Measurements from ENCODE around the gene RAD18. TPM values are rescaled to one million over a fixed set of nuclear protein-coding genes. Genes with fewer than 3 reads are reported as not detected.

Gene RAD18
- total and polyA plus RNA-seq, 9 of the 15 experiments (the other 6 are each of a cell fraction or from before 2014, with no cell fraction given) = 19.2 to 49.4 (median 34.4) TPM

DNA sequence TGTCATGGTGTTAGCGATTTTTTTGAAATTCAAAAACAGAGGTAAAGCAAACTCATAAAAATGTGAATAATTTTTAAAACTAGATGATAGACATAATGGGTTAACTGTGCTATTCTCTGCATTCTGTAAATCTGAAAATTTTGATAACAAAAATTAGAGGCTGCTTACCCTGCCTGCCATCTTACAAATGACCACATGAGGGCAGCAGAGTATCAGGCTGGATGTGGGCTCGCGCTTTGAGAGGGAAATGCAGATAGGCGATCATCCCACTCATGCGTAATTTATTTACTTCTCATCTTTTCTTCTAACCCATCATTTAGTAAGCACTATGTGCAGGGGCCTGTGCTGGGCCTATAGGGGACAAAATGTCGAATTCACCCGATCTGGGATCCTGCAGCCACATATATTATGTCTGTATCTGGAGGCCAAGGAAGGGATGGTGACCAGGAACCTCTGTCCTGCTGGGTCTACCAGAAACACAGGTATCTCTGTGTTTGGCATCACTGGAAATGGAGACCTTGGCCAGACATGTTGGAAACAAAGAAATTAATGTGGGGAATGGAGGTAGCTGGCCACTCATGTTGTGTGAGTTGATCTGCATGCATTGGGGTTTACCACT, 7.8 kb upstream of the RAD18 start:
- under 1% methylated on average over 7 of the region's 7 CpGs for WGBS (ENCODE audit: insufficient coverage, low coverage, missing lambda C conversion rate)
- H3K4me1 ChIP-seq (replicated peaks in 1 of 2; ENCODE audit: control insufficient read depth in 2 of 2, insufficient read depth in 2 of 2, low read length in 2 of 2) = peaks cover 0 to 5% of the 10 kb centered on the region in 2 experiments; a peak in 1 of 5 replicates
- H3K27ac ChIP-seq (ENCODE audit: extremely low read depth, low read depth, low read length) = no peak overlapping the region
- no peaks in the 10 kb centered on the region for H4K20me1 ChIP-seq (replicated peaks; ENCODE audit: control insufficient read depth, insufficient read depth, low read length)
- intact Hi-C loops (cut with micrococcal nuclease) = loop anchor here (1.0 kb wide), 2 partner anchors 96 to 331 kb away; no protein-coding TSS in a partner anchor
- ChIA-PET CTCF (ENCODE audit: low intra/inter-chr PET ratio) (interaction anchor here (0.7 to 2.8 kb wide), 4 partner anchors 96 to 452 kb away, joined by 3 to 35 read pairs (median 14); no protein-coding TSS in a partner anchor), POLR2A (no interaction called here)
- in situ Hi-C loops (cut with MboI) = loop anchor here (5.0 to 10.0 kb wide), 3 partner anchors 96 to 524 kb away; no protein-coding TSS in a partner anchor
- H3K9ac ChIP-seq (ENCODE audit: insufficient read depth in 1 of 2, low read depth in 2 of 2, low read length in 2 of 2) = no peak overlapping the region
- FAIRE-seq (peak; percentile 94), DNase-seq (ENCODE audit: extremely low read depth in 1 of 4, low spot score in 3 of 4) (peak; percentile 76 to 82 (median 78)), ATAC-seq (peak; percentile 70)
- H3K4me2 ChIP-seq (ENCODE audit: insufficient read depth, low read length) = no peak overlapping the region
- H3K9me3 ChIP-seq (replicated peaks; ENCODE audit: control insufficient read depth, insufficient read depth, low read depth, low read length) = no peaks in the 10 kb centered on the region
- H3K79me2 ChIP-seq (ENCODE audit: control insufficient read depth, insufficient read depth, low read length) = no peaks in the 10 kb centered on the region
- BruUV-seq (replicated peaks) = no TSS peak
- no peaks in the 10 kb centered on the region for H3K36me3 ChIP-seq (ENCODE audit: control insufficient read depth, insufficient read depth, low read length)
- H3K9me1 ChIP-seq (ENCODE audit: control insufficient read depth, insufficient read depth, low read length) = no peaks in the 10 kb centered on the region
- H3K4me3 ChIP-seq = no peak overlapping the region
- no peak overlapping the region for H2AFZ ChIP-seq (ENCODE audit: low read depth, low read length)
- H3K27me3 ChIP-seq (ENCODE audit: control insufficient read depth in 2 of 2, insufficient read depth in 2 of 2, low read length in 2 of 2) = peaks cover 3 to 14% of the 10 kb centered on the region in 2 experiments; a peak in 4 of 5 replicates
- TF ChIP-seq ZNF583 (CRISPR knock-in tag; IDR thresholded peaks at IDR 0.05) (no peak), ZNF3 (CRISPR knock-in tag; IDR thresholded peaks at IDR 0.05) (no peak), BRF1 (IDR thresholded peaks at IDR 0.05; ENCODE audit: borderline replicate concordance, extremely low read depth, insufficient read length) (no peak), BCOR (IDR thresholded peaks at IDR 0.05) (no peak), RAD21 (CRISPR knock-in tag; conservative IDR thresholded peaks at IDR 0.05 in 1 of 2, IDR thresholded peaks at IDR 0.05 in 1 of 2) (peak; percentile 96 to 98), JUND (IDR thresholded peaks at IDR 0.05; ENCODE audit: borderline replicate concordance, low read depth, low read length) (0 out of 2 replicates have a peak, but pooled peaks have one; percentile 29), JUND (tag; IDR thresholded peaks at IDR 0.05; ENCODE audit: borderline replicate concordance, low read depth, low read length) (no peak), ZNF76 (CRISPR knock-in tag; IDR thresholded peaks at IDR 0.05; ENCODE audit: borderline replicate concordance) (no peak), ZNF445 (CRISPR knock-in tag; IDR thresholded peaks at IDR 0.05; ENCODE audit: low read depth) (no peak), ARID1B (IDR thresholded peaks at IDR 0.05) (no peak), ZC3H8 (IDR thresholded peaks at IDR 0.05) (no peak), ZNF23 (CRISPR knock-in tag; IDR thresholded peaks at IDR 0.05) (no peak), ZSCAN32 (CRISPR knock-in tag; IDR thresholded peaks at IDR 0.05) (no peak), ZNF165 (CRISPR knock-in tag; IDR thresholded peaks at IDR 0.05; ENCODE audit: borderline replicate concordance) (no peak), FOXA3 (CRISPR knock-in tag; conservative IDR thresholded peaks at IDR 0.05 in 1 of 2, IDR thresholded peaks at IDR 0.05 in 1 of 2) (0 out of 4 replicates have a peak, but pooled peaks of 1 of the 2 experiments have one; percentile 5), ESRRA (IDR thresholded peaks at IDR 0.05; ENCODE audit: borderline replicate concordance, low read depth) (no peak), STAG1 (CRISPR knock-in tag; IDR thresholded peaks at IDR 0.05; ENCODE audit: borderline replicate concordance) (peak; percentile 49; the same call in 1 of the 2 replicates), BHLHE40 (IDR thresholded peaks at IDR 0.05; ENCODE audit: low read length) (peak; percentile 64; the same call in 1 of the 2 replicates)
- TF ChIP-seq, protein P1, sequence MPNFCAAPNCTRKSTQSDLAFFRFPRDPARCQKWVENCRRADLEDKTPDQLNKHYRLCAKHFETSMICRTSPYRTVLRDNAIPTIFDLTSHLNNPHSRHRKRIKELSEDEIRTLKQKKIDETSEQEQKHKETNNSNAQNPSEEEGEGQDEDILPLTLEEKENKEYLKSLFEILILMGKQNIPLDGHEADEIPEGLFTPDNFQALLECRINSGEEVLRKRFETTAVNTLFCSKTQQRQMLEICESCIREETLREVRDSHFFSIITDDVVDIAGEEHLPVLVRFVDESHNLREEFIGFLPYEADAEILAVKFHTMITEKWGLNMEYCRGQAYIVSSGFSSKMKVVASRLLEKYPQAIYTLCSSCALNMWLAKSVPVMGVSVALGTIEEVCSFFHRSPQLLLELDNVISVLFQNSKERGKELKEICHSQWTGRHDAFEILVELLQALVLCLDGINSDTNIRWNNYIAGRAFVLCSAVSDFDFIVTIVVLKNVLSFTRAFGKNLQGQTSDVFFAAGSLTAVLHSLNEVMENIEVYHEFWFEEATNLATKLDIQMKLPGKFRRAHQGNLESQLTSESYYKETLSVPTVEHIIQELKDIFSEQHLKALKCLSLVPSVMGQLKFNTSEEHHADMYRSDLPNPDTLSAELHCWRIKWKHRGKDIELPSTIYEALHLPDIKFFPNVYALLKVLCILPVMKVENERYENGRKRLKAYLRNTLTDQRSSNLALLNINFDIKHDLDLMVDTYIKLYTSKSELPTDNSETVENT (CRISPR knock-in tag; IDR thresholded peaks at IDR 0.05) = no peak
